Esophagus squamous epithelium (tissue), 4 donors: ENCODE results near the gene PRSS58.

Experiments used
- CTCF ChIP-seq, 6 experiments: fragments of 450-650 bp in 4 of 6; fragments of 200-600 bp in 2 of 6; sonication (generic) in 2 of 6; IDR thresholded peaks; one replicate each; pipeline ENCODE4 v1.5.1; 2016 to 2019; ENCODE audit warnings: antibody characterized with exemption in 6 of 6, mild to moderate bottlenecking in 4 of 6, moderate library complexity in 4 of 6
- POLR2A ChIP-seq, 4 donors: fragments of 450-650 bp; IDR thresholded peaks; one replicate each; pipeline ENCODE4 v1.6.1; 2017; ENCODE audit warnings: antibody characterized with exemption in 4 of 4, mild to moderate bottlenecking in 4 of 4, moderate library complexity in 3 of 4

- TF ChIP-seq POLR2A (IDR thresholded peaks at IDR 0.05) (no peak), CTCF (IDR thresholded peaks at IDR 0.05) (no peak)
These were observed 9.4 kb downstream of the PRSS58 start for GRCh38 chr7:142248166-142249160.
